D341Med (cell line): ENCODE results near the gene PRKN.
"Not testable (repeated sequence)": the region's sequence is repeated elsewhere in the genome, so short reads cannot be mapped to it uniquely, and the experiment has no call there.

ENCODE experiments used
- DNase-seq: peaks from one replicate; pipeline ENCODE4 v3.0.0; 2012; ENCODE audit warnings: low spot score

The PRKN gene

DNA sequence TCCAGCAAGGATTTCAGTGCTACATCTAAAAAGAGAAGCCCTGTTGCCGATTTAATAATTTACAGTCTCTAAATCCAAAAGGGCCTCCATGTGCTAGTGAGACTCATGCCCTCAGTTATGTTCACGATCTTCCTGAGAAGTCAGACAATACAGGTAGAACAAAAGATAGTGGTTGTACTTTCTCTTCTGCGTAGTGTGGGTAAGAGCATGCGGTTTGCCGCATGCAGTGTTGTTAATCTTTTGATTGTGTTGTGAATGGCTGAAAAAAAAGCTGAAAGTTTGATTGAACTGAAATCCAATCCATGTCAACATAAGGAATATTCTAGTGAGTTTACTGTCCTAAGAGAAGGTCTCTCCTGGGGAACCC is 1379.0 kb downstream of the PRKN start:
- no peak for DNase-seq

DNA sequence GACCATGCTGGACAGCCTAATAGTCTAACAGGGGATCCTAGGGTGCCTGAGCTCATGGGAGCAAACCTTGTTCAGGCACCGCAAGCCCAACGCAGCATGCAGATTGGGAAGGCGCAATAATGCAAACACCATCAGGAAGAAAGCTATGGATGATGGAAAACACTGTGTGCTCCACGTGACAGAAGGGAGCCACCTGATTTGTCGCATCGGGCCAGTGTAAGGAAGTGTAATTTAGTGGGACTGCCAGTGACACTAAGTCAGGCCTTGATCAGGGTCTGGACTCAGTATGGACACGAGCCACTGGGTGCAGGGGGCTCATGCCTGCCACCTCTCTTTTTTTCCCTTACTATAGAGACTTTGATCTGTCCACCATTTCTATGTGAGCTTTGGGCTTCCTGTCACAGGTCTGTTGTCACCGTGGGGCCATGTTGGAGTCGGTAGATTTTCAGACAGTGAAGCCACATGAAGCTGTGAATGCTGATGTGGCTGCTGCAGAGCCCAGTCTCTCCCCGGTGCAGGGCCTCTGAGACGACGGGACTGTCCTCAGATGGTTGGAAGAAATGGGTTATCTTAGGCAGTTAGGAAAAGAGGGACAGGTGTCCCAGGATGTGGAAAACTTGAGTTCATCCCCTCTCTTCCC is 1379.5 kb downstream of the PRKN start:
- DNase-seq = no peak

GRCh38 chr6:161347125-161347524 is 1380.4 kb downstream of the PRKN start:
- no peak for DNase-seq

DNA sequence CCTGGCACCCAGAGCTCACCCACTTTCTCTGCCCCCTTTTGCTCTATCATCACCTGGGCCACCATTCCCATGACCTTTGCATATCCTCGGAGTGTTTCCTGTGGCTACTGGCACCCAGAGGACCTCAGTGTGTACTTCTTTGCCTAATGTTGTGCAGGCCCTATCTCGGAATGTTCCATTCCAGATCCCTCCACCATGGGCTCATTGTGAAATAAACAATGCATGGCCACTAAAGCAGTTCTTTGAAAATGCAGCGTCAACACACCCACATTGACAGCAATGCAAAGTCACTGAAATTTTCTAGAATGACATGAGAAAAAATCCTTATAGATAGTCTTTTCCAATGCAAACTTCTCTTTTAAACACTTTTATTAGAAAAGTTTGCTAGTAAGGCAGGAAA is 1380.8 kb downstream of the PRKN start:
- DNase-seq = no peak

DNA sequence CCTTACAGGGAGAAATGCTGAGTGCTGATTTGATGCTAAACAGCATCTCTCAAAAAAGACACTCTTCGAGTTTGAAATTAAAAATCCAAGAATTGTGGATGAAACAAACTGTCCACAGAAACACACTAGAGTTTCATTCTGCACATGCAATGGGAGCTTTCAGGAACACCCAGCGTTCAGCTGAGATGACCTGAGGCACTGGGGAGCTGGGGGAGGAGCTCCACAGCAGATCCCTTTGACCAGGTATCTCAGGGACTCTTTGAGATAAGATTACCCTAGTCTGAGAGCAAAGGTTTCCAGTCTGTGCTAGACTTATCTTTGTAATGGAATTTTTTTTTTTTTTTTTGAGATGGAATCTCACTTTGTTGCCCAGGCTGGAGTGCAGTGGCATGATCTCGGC is 1382.9 kb downstream of the PRKN start:
- no peak for DNase-seq

DNA sequence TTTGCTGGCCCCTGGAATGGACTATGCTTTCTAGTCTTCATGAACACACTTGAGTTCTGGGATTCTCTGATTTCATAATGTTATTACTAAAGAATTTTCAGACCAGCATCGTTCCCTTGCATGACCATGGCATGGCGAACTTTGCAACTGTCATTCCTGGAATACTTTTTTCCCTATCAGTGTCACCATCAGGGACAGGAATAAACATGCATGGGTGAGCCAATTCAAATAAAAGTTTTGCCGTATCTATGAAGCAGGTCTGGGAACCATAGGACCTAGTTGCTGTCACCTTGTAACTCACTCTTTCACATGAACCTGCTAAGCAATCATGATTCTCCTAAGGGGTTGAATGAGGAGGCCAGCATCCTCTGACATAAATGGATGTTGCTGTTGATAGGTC is 1385.5 kb downstream of the PRKN start:
- DNase-seq = no peak

GRCh38 chr6:161341638-161342037 is 1385.9 kb downstream of the PRKN start:
- no peak for DNase-seq

DNA sequence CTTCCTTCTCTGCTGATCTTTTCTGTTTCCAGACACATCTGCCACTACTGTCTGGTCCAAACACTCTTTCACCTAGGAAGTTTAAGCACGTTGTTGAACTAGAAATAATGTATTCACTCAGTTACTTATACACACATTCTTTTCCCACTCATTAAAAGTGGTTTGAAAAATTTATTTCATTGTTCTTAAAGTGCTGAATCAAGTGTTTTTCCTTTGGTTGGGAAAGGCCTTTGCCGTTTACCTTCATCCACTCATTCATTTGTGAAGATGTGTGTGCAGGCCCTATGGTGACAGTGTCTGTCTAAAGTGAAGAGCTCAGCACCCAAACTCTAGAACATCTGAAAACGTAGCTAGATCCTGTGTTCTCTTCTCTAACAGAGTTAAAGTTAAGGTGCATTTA is 1389.6 kb downstream of the PRKN start:
- DNase-seq = no peak

GRCh38 chr6:161336479-161336878 is 1391.1 kb downstream of the PRKN start:
- DNase-seq = no peak

GRCh38 chr6:161333410-161333809 is 1394.2 kb downstream of the PRKN start:
- DNase-seq = no peak

DNA sequence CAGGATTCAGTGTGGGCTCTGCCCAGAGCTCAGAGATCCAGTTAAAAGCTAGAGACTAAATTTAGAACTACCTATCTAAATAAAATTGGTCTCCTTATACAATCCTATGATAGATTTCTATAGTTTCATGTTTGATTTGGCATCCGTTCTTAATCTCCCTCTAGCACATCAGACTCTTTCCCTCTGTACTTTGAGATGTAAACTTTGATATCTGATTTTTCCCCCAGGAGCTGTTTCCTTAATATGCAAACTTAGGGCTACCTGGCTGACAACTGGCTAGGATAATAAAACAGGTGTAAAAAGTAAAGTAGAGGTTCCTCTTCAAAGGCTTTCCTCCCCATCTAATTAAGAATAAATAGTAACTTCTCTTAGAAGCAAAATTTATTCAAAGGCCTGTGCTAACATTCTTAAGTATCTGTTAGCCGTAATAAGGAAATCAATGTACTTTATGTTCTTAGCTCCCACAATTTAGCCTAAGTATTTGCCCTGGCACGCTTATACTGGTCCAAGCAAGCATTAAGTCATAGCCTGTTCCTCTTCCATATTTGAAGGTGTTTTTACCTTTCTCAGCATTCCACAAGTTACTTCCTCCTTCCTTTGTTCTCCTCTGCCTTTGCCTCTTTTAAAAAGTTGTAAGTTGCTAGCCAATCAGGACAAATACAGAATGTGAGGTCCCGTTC is 1396.0 kb downstream of the PRKN start:
- DNase-seq = not testable (repeated sequence)

GRCh38 chr6:161327360-161327953 is 1400.1 kb downstream of the PRKN start:
- no peak for DNase-seq

- no peak for DNase-seq
Measured at GRCh38 chr6:161319231-161319630, 1408.3 kb downstream of the PRKN start.

- no peak for DNase-seq
Measured at GRCh38 chr6:161318456-161318855, 1409.1 kb downstream of the PRKN start.

DNA sequence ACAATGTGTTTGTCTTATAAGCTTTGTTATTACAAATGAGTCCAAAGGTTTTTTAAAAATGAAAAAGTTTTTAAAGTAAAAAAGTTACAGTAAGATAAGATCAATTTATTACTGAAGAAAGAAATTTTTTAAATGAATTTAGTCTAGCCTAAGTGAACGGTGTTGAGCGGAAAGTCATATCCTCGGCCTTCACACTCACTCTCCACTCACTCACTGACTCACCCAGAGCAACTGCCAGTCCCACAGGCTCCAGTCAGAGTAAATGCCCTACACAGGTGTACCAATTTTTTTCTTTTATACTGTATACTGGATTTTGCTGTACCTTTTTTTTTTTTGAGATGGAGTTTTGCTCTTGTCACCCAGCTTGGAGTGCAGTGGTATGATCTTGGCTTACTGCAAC is 1411.0 kb downstream of the PRKN start:
- DNase-seq = no peak

GRCh38 chr6:161315246-161315917 is 1412.2 kb downstream of the PRKN start:
- not testable (repeated sequence) for DNase-seq

DNA sequence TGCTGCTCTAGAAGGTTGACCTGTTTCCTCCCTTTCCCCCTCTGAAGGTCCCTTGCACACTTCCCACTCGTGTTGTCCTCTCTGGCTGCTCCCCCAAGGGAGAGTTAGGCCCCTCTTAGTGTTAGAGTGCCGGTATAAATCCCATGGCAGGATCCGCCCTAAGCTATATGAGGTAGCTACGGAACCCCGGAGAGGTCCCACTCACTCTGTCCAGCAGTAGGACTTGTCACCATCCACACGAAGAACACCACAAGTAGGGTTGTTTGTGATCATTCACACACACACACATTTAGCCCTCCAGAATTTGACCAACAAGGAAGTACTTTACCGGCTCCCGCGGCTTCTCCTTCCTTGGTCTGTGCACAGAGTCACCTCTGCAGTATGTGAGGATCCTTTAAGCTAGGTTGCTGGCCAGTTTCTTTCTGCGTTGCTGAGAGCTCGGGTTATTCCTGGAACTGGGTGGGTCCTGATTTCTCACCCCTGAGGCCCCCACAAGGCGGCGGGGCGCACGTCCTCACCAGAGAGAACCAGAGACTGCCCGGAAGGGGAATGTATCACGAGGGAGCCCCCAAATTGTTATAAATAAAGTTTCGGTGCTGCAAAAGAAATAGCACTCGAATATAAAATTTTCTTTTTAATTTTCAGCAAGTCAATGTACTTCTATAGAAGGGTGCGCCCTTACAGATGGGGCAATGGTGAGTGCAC is 1412.9 kb downstream of the PRKN start:
- not testable (repeated sequence) for DNase-seq

- no peak for DNase-seq
Measured at GRCh38 chr6:161313940-161314509, 1413.5 kb downstream of the PRKN start.

GRCh38 chr6:161313475-161313874 is 1414.1 kb downstream of the PRKN start:
- DNase-seq = not testable (repeated sequence)

DNA sequence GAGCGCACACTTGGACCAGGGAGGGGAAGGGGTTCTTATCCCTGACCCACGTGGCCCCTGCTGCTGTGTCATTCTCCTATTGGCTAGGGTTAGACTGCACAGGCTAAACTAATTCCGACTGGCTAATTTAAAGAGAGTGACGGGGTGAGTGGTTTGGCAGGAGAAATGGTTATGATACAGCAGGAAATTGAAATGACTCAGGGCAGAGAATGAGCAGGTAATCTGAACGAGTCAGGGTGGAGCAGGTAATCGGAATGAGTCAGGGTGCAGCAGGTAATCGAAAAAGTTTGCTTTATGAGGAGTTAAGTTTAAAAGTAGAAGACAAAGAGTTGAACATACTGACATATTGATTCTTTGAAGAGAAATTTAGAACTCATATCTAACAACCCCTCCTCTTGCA is 1417.8 kb downstream of the PRKN start:
- not testable (repeated sequence) for DNase-seq

DNA sequence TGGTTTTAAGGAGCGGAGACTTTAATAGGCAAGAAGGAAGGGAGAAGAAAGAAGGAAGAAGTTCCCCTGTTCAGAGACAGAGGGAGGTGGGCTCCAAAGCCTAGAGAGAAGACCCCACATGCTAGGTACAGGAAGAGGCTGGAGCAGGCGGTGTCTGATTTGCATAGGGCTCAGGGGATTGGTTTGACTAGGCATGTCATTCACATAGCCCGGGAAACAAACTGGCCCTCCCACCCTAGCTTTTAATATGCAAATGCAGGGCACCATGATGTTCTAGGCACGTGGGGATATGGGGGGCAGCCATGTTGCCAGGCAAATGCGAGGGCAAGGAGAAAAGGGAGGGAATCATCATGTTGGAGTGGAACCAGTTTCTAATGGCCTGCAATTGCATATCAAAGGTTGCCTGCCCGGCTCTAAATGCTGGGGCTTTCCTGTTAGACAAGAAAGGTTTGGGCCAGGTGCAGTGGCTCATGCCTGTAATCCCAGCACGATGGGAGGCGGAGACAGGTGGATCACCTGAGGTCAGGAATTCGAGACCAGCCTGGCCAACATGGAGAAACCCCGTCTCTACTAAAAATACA is 1419.4 kb downstream of the PRKN start:
- no peak for DNase-seq

GRCh38 chr6:161305860-161306259 is 1421.7 kb downstream of the PRKN start:
- DNase-seq = no peak
